Myocyte (in vitro differentiated cells): ENCODE measurements around the gene MRGPRF. TPM values are rescaled to one million over a fixed set of nuclear protein-coding genes. Genes with fewer than 3 reads are reported as not detected.

ENCODE experiments used
- DNase-seq: peaks from one replicate; pipeline ENCODE4 v3.0.0-alpha.2; 2012; ENCODE audit warnings: low read depth
- total RNA-seq: library from RNA; depleted of rRNA; stranded (reverse); fragments of >200 nt; gene quantifications from 2 replicates; pipeline ENCODE4 v1.2.3, GENCODE V29; 2014

Gene MRGPRF
- total RNA-seq, 1 donor from 2014 or later = not detected

GRCh38 chr11:68966894-68967780 is 45.9 kb downstream of the MRGPRF start:
- DNase-seq = no peak

GRCh38 chr11:68965901-68966853 is 46.9 kb downstream of the MRGPRF start:
- no peak for DNase-seq

GRCh38 chr11:68963779-68964178 is 49.3 kb downstream of the MRGPRF start:
- DNase-seq = no peak

GRCh38 chr11:68962527-68963250 is 50.4 kb downstream of the MRGPRF start:
- DNase-seq = no peak

- no peak for DNase-seq
Observed at GRCh38 chr11:68961245-68961644, 51.8 kb downstream of the MRGPRF start.

GRCh38 chr11:68960294-68961071 is 52.6 kb downstream of the MRGPRF start:
- peak; percentile 62 for DNase-seq

GRCh38 chr11:68959465-68960293 is 53.4 kb downstream of the MRGPRF start:
- no peak for DNase-seq

GRCh38 chr11:68958211-68958610 is 54.8 kb downstream of the MRGPRF start:
- DNase-seq = no peak

- DNase-seq = no peak
Observed at GRCh38 chr11:68956547-68957254, 56.3 kb downstream of the MRGPRF start.

- DNase-seq = no peak
Observed at GRCh38 chr11:68956142-68956541, 56.9 kb downstream of the MRGPRF start.

GRCh38 chr11:68955607-68955958 is 57.5 kb downstream of the MRGPRF start:
- no peak for DNase-seq

- no peak for DNase-seq
Observed at GRCh38 chr11:68954836-68955606, 58.0 kb downstream of the MRGPRF start.

Other genes starting within 250 kb of the MRGPRF start
- gene CPT1A, start 171.3 kb downstream of the MRGPRF start, total RNA-seq = 1.9 and 2.8 TPM in 2 replicates
- 39.9 and 50.4 TPM in 2 replicates for gene MRPL21, start 109.4 kb downstream of the MRGPRF start, total RNA-seq
- 9.7 and 10.0 TPM in 2 replicates for gene IGHMBP2, start 109.4 kb downstream of the MRGPRF start, total RNA-seq
- gene MRGPRD, start 32.3 kb downstream of the MRGPRF start, total RNA-seq = not detected in 2 replicates
- 1.8 and 5.6 TPM in 2 replicates for gene TPCN2, start 35.7 kb upstream of the MRGPRF start, total RNA-seq
- gene SMIM38, start 142.7 kb upstream of the MRGPRF start, total RNA-seq = 0.08 TPM in 1 of 2 replicates, not detected in the other